ENCODE measurements around the gene KIF21A.

Gene KIF21A

DNA sequence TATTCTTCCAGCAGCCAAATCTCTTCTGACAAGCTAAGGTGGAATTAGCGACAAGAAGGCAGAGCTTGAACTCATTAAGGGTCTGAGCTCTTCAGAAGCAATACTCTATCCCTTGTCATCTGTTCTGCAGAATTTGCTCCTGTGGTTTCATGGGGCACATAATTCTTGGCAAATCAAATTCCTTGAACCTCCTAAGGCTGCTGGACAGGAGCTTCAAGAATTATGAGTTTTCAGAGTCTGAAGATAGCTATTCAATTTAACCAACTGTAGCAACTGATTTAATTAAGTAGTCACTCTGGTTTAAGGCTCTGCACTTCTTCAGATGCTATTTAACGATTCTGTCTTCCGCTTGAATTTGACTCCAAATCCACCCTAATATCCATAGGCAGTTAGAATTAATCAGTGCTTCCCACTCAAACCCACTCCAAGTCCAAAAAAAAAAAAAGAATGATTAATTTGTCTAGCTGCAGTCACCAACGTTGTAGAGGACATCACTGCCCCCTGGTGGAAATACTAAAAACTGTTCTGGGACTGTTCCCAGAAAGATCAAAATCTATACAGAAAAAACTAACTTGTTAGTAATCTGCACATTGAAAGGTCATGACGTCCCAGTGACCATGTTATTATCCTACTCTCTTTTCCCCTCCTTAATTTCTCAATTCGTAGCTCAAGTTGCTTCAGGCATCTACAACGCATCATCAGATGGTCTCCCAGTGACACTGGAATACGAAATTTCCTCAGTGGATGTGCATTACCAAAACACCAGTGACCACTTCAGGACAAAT, 169.9 kb downstream of the KIF21A start:
- DNase-seq = peak; percentile 14

- no peak for DNase-seq
Measured at GRCh38 chr12:39269492-39269891, 173.4 kb downstream of the KIF21A start.

- no peak for DNase-seq
Measured at GRCh38 chr12:39267886-39268285, 175.0 kb downstream of the KIF21A start.

- no peak for DNase-seq
Measured at GRCh38 chr12:39252628-39253027, 190.3 kb downstream of the KIF21A start.
